Activated CD4-positive, alpha-beta memory T cell treated with anti-CD3 and anti-CD28 coated beads for 36 hours (primary cell): Measurements from ENCODE around the gene INTS11. TPM values are rescaled to one million over a fixed set of nuclear protein-coding genes. Genes with fewer than 3 reads are reported as not detected.
A peak's percentile ranks its signal among the peaks of the same experiment; 100 is the strongest.
"Not testable (repeated sequence)": the region's sequence is repeated elsewhere in the genome, so short reads cannot be mapped to it uniquely, and the experiment has no call there.

Experiments used
- CTCF ChIA-PET: fragments of 350-600 bp; sonication (Branson Sonifier 250); formaldehyde crosslinking; loops from one replicate; lab custom pipeline; 2021; ENCODE audit warnings: antibody characterized with exemption, inconsistent platforms; lab: Charles Lee
- POLR2A ChIA-PET: fragments of 350-600 bp; sonication (Branson Sonifier 250); formaldehyde crosslinking; loops from one replicate; lab custom pipeline; 2021; ENCODE audit warnings: antibody characterized with exemption; lab: Charles Lee
- DNase-seq: peaks from one replicate; pipeline ENCODE4 v3.0.0-alpha.2; 2020
- H3K27ac Mint-ChIP-seq: one replicate; pipeline ENCODE4 v1.8.0; 2021; ENCODE audit warnings: mixed read lengths
- H3K27me3 Mint-ChIP-seq: one replicate; pipeline ENCODE4 v1.8.0; 2021; ENCODE audit warnings: mixed read lengths
- H3K36me3 Mint-ChIP-seq: one replicate; pipeline ENCODE4 v1.8.0; 2021; ENCODE audit warnings: mixed read lengths
- H3K4me1 Mint-ChIP-seq: one replicate; pipeline ENCODE4 v1.8.0; 2021; ENCODE audit warnings: low read depth, mixed read lengths
- H3K4me3 Mint-ChIP-seq: one replicate; pipeline ENCODE4 v1.8.0; 2021; ENCODE audit warnings: mild to moderate bottlenecking, mixed read lengths
- H3K9me3 Mint-ChIP-seq: one replicate; pipeline ENCODE4 v1.8.0; 2021; ENCODE audit warnings: mixed read lengths
- intact Hi-C: fragments of 100-400 bp; cut with micrococcal nuclease; formaldehyde crosslinking; loops from one replicate; pipeline ENCODE4 v1.15.1; 2023
- total RNA-seq, 2 experiments: library from RNA; stranded (reverse); gene quantifications; one replicate each; pipeline ENCODE4 v1.2.3, GENCODE V29; 2021

INTS11 gene
- total RNA-seq = 100 to 1,000 TPM; 107 to 120 TPM

DNA sequence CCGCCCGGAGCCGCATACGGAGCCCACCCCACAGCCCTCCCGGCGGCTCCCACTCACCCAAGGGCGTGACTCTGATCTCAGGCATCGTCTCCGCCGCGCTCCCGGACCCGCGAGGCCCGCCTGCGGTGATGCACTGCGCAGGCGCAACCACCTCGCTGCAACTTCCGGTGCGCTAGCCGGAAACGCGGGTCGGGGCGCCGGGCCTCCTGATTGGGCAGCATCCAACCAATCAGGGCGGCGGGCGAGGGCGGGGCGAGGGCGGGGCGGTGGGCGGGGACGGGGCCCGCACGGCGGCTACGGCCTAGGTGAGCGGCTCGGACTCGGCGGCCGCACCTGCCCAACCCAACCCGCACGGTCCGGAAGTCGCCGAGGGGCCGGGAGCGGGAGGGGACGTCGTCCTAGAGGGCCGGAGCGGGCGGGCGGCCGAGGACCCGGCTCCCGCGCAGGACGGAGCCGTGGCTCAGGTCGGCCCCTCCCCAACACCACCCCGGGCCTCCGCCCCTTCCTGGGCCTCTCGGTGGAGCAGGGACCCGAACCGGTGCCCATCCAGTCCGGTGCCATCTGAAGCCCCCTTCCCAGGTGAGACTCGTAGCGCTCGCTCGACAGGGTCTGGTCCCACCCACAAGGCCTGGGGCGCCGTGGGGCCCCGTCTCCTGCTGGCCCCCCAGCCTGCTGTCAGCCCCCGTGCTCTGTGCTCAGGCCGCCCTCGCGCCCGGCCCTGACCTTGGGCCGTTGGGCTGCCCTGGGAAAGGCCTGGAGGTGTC, at the start of gene INTS11, which contains the start of gene CPTP:
Gene INTS11, minus strand, starts transcription at position 137 of the 764 bp plus-strand sequence. Its CDS starts 52 bp downstream, at position 85.
Gene CPTP, plus strand, starts transcription at position 279 of the 764 bp plus-strand sequence. CDS start 2,109 bp downstream, outside the sequence.
- Mint-ChIP-seq H3K27me3 (no peaks in the 10 kb centered on the region), H3K4me1 (peaks cover 31% of the 10 kb centered on the region), H3K36me3 (peaks cover 5% of the 10 kb centered on the region), H3K27ac (peak within 1 kb of the TSS; percentile 81), H3K9me3 (no peaks in the 10 kb centered on the region), H3K4me3 (peak within 1 kb of the TSS; percentile 86)
- DNase-seq = peak; percentile 97
- ChIA-PET CTCF (interaction anchor here (1.1 to 1.5 kb wide), 2 partner anchors 24 to 47 kb away, joined by 5 read pairs; no protein-coding TSS in a partner anchor), POLR2A (interaction anchor here (0.7 kb wide), 1 partner anchor 50 kb away, joined by 3 read pairs; the partner anchor contains the start of gene AURKAIP1)
- intact Hi-C loops = no loop called here

DNA sequence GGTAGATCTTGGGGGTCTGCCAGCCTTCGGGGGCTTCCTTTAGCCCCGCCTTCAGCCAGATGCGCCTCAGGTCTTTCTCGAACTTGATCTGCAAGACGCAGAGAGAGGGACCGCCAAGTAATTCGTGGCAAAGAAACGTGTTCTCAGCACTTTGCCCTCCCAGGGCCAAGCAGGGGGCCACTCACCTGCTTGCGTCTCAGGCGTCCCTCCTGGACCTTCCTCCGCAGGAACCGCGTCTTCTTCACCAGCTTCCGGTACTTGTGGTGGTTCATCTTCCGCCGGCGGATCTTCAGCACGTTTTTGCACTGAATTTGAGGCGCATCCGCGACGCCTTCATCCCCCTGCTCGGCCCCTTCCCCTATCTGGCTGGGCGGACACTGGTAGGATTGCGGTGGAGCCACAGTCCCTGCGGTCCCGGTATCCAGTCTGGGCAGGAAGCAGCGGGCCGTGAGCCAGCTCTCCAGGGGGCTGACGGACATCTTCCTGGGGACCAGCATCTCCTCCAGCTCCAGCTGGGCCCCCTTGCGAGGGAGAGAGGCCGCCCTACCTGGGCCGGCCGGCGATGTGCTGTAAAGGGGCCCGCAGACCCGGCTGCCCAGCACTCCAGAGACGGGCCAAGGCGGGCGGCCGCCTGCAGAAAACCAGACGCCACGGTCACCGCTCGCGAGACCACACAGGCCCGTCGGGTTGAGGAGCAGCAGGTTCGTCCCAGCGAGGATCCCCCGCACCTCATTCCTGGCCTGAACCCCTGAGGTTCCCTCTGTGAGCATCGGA, 49.5 kb upstream of the INTS11 start:
- POLR2A ChIA-PET = interaction anchor here (2.1 kb wide), 1 partner anchor 26 kb away, joined by 16 read pairs; the partner anchor contains the start of gene CCNL2
- CTCF ChIA-PET = interaction anchor here (1.5 to 2.5 kb wide), 4 partner anchors 25 to 252 kb away, joined by 4 to 20 read pairs (median 6); partner anchors contain the start of gene CCNL2
- peaks cover 18% of the 10 kb centered on the region for H3K4me1 Mint-ChIP-seq
- H3K4me3 Mint-ChIP-seq = peak overlapping the region; percentile 87
- H3K9me3 Mint-ChIP-seq = no peaks in the 10 kb centered on the region
- H3K27ac Mint-ChIP-seq = peak overlapping the region; percentile 51
- DNase-seq = no peak
- H3K36me3 Mint-ChIP-seq = peaks cover 6% of the 10 kb centered on the region
- H3K27me3 Mint-ChIP-seq = no peaks in the 10 kb centered on the region
- intact Hi-C loops = loop anchor here (2.0 to 10.0 kb wide), 2 partner anchors 33 to 339 kb away; partner anchors contain the start of gene MRPL20

DNA sequence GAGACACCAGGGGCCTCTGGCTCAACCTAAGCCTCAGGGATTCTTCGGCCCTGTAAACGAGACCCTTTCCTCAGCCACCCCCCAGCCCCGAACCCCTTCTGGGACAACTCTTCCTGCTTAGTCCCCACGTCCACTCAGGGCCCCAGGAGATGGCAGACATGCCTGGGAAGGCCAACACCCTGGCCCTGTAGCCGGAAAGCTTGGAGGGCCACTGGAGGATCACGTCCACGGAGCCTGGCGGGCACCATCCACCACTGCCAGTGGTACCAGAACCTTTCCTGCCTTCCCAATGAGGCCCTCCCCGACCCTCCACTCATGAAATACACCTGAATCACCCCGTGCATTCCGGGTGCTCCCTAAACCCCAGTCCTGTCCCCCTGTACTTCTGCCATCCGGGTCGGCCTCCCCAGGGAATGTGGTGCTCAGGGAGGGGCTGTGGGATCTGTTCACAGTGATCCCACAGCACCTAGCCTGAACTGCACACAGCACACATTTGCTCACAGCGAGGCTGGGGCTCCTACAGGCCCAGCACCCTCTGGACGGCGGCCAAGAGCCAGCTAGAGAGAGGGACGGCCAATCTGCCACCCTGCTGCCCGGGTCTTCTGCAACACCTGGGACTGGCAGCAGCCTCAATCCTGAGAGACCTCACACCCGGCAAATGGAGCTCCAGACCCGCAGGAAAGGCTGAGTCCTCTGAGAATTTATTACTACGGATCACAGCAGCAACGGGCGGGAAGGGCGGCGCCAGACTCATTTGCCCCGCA, 48.8 kb upstream of the INTS11 start:
- Mint-ChIP-seq H3K4me1 (peaks cover 18% of the 10 kb centered on the region), H3K4me3 (peak overlapping the region; percentile 87), H3K27ac (no peak overlapping the region), H3K9me3 (no peaks in the 10 kb centered on the region), H3K36me3 (peaks cover 6% of the 10 kb centered on the region), H3K27me3 (no peaks in the 10 kb centered on the region)
- intact Hi-C loops = loop anchor here (10.0 kb wide), 1 partner anchor 338 kb away; no protein-coding TSS in a partner anchor
- CTCF ChIA-PET = interaction anchor here (1.2 to 2.8 kb wide), 9 partner anchors 11 to 388 kb away, joined by 4 to 21 read pairs (median 6); partner anchors contain the start of gene CCNL2
- POLR2A ChIA-PET = no interaction called here
- DNase-seq = no peak

DNA sequence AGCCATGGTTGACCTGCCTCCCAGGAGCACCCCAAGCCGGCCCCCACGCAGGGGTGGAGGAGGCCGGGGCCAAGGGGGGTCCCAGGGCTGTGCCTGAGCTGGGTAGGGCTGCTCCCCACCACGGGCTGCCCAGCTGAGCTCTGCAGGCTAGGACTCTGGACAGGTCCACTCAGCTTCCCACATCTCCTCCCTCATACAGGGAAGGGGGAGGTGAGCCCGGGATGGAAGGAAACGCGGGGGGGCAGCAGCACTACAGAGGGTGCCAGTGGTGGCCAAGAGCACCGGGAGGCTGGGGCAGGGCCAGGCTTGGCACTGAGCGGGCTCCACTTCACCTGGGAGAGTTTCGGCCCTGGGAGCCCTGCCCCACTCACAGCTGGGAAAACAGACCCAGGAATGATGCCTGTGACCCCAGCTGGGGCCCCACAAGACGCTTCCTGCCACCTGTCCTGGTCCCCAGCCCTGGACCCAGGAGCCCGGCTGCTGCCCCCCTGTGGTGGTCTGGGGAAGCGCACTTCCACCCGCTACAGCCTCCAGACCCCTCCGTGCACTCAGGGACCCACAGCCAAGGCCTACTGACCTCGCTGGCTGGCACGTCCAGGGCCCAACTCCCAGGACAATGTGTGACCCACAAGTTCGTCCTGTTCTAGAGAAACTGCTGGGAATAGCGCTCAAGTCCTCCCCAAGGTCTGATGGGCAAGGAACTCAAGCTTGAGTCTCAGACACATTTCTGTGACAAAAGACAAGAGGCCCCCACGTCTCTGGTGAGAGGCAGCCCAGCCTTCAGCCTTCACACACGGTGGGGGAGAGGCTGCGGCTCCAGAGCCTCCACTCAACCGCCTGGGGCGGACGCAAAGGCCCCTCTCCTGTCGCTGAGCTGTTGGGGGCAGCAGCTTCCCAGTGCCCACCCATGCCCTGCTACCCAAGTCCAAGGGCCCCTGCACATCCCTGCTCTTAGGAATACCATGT, 47.6 kb upstream of the INTS11 start:
- CTCF ChIA-PET = interaction anchor here (0.7 to 2.8 kb wide), 21 partner anchors 9 to 405 kb away, joined by 3 to 21 read pairs (median 5); partner anchors contain the start of gene CCNL2
- POLR2A ChIA-PET = interaction anchor here (1.3 kb wide), 1 partner anchor 27 kb away, joined by 3 read pairs; the partner anchor contains the start of gene CCNL2
- intact Hi-C loops = loop anchor here (10.0 kb wide), 1 partner anchor 337 kb away; no protein-coding TSS in a partner anchor
- Mint-ChIP-seq H3K36me3 (peaks cover 6% of the 10 kb centered on the region), H3K27me3 (no peaks in the 10 kb centered on the region), H3K4me1 (peaks cover 18% of the 10 kb centered on the region), H3K4me3 (peak overlapping the region; percentile 32), H3K9me3 (no peaks in the 10 kb centered on the region), H3K27ac (no peak overlapping the region)
- peak; percentile 88 for DNase-seq

DNA sequence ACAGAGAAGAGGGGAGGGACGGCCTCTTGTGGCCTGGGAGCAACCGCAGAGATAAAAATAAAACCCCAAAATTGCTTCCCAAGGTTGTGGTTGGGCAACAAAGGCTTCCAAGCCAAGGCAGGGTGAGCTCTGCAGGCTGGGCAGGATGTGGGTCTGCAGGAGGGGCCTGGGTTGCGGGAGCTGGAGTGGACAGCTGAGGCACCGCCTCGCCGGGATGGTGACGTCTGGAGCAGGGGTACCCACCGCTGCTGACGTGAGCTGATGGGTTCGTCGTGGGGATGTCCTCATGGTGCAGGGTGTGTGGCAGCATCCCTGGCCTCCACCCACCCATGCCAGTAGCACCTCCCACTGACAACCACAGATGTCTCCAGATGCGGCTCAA, 46.9 kb upstream of the INTS11 start:
- Mint-ChIP-seq H3K36me3 (peaks cover 6% of the 10 kb centered on the region), H3K9me3 (no peaks in the 10 kb centered on the region), H3K4me1 (peaks cover 18% of the 10 kb centered on the region), H3K4me3 (no peak overlapping the region), H3K27ac (peak overlapping the region; percentile 33), H3K27me3 (no peaks in the 10 kb centered on the region)
- ChIA-PET CTCF (interaction anchor here (0.7 to 2.8 kb wide), 19 partner anchors 9 to 404 kb away, joined by 3 to 21 read pairs (median 4); partner anchors contain the start of gene CCNL2), POLR2A (interaction anchor here (1.3 kb wide), 1 partner anchor 28 kb away, joined by 3 read pairs; the partner anchor contains the start of gene CCNL2)
- peak; percentile 62 for DNase-seq
- intact Hi-C loops = loop anchor here (10.0 kb wide), 1 partner anchor 337 kb away; no protein-coding TSS in a partner anchor

DNA sequence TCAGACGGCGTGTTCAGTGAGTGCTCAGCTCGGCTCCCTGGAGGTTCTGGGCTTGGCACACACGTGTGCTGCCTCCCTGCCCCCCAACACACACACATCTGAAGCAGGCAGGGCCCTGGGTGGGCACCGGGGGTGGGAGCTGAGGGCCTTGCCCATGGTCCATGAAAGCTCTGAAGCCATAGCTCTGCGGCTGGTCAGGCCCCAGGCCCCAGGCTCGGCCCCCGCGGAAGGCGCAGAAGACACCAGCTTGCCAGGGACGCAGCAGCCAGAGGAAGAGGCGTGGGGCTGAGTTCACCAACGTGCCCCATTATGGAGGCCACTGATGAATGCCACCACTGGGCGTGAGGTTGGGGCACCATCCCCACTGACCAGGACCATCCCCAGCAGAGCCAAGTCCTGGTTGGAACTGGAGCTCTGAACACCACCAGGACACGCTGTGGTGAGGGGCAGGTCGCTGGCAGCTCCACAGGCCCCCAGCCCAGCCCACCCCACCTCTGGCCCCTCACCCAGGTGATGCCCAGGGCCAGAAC, 46.4 kb upstream of the INTS11 start:
- Mint-ChIP-seq H3K27ac (no peak overlapping the region), H3K4me1 (peaks cover 18% of the 10 kb centered on the region), H3K4me3 (no peak overlapping the region), H3K9me3 (no peaks in the 10 kb centered on the region), H3K27me3 (no peaks in the 10 kb centered on the region), H3K36me3 (peaks cover 6% of the 10 kb centered on the region)
- ChIA-PET CTCF (interaction anchor here (0.8 to 2.8 kb wide), 10 partner anchors 21 to 338 kb away, joined by 3 to 21 read pairs (median 5); partner anchors contain the start of gene CCNL2), POLR2A (no interaction called here)
- no peak for DNase-seq
- intact Hi-C loops = loop anchor here (10.0 kb wide), 1 partner anchor 336 kb away; no protein-coding TSS in a partner anchor

DNA sequence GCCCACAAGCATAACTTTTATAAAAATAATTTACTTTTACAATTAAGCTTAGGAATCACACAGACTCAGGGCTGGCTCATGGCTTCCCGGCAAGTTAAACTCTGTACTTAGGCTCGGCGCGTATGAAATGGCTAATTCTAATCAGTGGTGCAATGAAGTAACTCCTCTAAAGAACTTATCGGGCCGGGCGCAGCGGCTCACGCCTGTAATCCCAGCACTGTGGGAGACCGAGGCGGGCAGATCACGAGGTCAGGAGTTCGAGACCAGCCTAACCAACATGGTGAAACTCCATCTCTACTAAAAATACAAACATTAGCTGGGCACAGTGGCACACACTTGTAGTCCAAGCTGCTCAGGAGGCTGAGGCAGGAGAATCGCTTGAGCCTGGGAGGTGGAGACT, 45.6 kb upstream of the INTS11 start:
- POLR2A ChIA-PET, H3K36me3 Mint-ChIP-seq, H3K4me3 Mint-ChIP-seq, H3K27ac Mint-ChIP-seq, H3K27me3 Mint-ChIP-seq, DNase-seq, H3K9me3 Mint-ChIP-seq: not testable (repeated sequence)
- CTCF ChIA-PET = interaction anchor here (0.8 to 2.8 kb wide), 4 partner anchors 22 to 135 kb away, joined by 4 to 21 read pairs (median 9); partner anchors contain the start of gene CCNL2
- intact Hi-C loops = loop anchor here (10.0 kb wide), 1 partner anchor 335 kb away; no protein-coding TSS in a partner anchor
- H3K4me1 Mint-ChIP-seq = peaks cover 15% of the 10 kb centered on the region

DNA sequence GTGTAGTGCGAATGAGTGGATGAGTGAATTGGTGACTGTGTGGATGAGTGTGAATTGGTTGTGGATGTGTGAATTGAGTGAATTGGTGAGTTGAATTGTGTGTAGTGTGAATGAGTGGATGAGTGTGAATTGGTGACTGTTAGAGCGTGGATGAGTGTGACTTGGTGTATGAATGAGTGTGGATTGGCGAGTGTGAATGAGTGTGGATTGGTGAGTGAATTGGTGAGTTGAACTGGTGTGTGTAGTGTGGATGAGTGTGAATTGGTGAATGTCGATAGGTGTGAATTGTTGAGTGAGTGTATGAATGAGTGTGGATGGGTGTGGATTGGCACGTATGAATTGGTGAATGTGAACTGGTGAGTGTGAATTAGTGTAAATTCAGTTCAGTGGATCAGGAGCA, 42.9 kb upstream of the INTS11 start:
- no peaks in the 10 kb centered on the region for H3K27me3 Mint-ChIP-seq
- H3K4me1 Mint-ChIP-seq = peaks cover 5% of the 10 kb centered on the region
- no peak overlapping the region for H3K4me3 Mint-ChIP-seq
- no peaks in the 10 kb centered on the region for H3K36me3 Mint-ChIP-seq
- CTCF ChIA-PET = no interaction called here
- POLR2A ChIA-PET = no interaction called here
- DNase-seq = no peak
- no peaks in the 10 kb centered on the region for H3K9me3 Mint-ChIP-seq
- intact Hi-C loops = no loop called here
- no peak overlapping the region for H3K27ac Mint-ChIP-seq

DNA sequence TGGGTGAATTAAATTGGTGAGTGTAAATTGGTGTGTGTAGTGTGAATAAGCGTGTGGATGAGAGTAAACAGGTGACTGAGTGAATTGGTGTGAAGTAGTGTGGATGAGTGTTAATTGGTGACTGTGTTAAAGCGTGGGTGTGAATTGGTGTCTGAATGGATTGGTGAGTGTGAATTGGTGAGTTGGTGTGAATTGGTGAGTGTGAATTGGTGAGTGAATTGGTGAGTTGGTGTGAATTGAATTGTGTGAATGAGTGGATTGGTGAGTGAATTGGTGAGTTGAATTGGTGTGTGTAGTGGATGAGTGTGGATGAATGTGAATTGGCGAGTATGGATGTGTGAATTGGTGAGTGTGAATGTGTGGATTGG, 42.2 kb upstream of the INTS11 start:
- Mint-ChIP-seq H3K27ac (no peak overlapping the region), H3K27me3 (no peaks in the 10 kb centered on the region), H3K4me1 (peaks cover 2% of the 10 kb centered on the region), H3K4me3 (no peak overlapping the region), H3K9me3 (no peaks in the 10 kb centered on the region), H3K36me3 (no peaks in the 10 kb centered on the region)
- POLR2A ChIA-PET = no interaction called here
- no peak for DNase-seq
- CTCF ChIA-PET = no interaction called here
- intact Hi-C loops = no loop called here
